ENCODE results near the gene RRP8. TPM values are rescaled to one million over a fixed set of nuclear protein-coding genes. Genes with fewer than 3 reads are reported as not detected.

RRP8 gene
- total and polyA plus RNA-seq, 9 of the 15 experiments (the other 6 are each of a cell fraction or from before 2014, with no cell fraction given), result 5.7 to 47.3 (median 32.6) TPM

GRCh38 chr11:6618117-6619003 is 14.9 kb upstream of the RRP8 start (continued):
- peak; percentile 43 for TF ChIP-seq PRDM10 (IDR thresholded peaks at IDR 0.05; ENCODE audit: partially characterized antibody)
- peak; percentile 38 for TF ChIP-seq CHD1 (IDR thresholded peaks at IDR 0.05; ENCODE audit: low read length)
- TF ChIP-seq HNRNPL (IDR thresholded peaks at IDR 0.05; ENCODE audit: low read depth, low read length), result no peak
- TF ChIP-seq KAT7 (CRISPR knock-in tag; IDR thresholded peaks at IDR 0.05; ENCODE audit: borderline replicate concordance), result 0 out of 2 replicates have a peak, but pooled peaks have one; percentile 38
- TF ChIP-seq EP400 (IDR thresholded peaks at IDR 0.05), result peak; percentile 43; the same call in 1 of the 2 replicates
- TF ChIP-seq FOXA3 (CRISPR knock-in tag; conservative IDR thresholded peaks at IDR 0.05 in 1 of 2, IDR thresholded peaks at IDR 0.05 in 1 of 2), result peak; percentile 89 to 97
- peak in 1 of 2 experiments; percentile 85; a peak in 3 of 4 replicates for TF ChIP-seq SIN3A (IDR thresholded peaks at IDR 0.05; ENCODE audit: borderline replicate concordance in 2 of 2, control insufficient read depth in 1 of 2, low read depth in 2 of 2, low read length in 2 of 2)
- TF ChIP-seq SPI1 (IDR thresholded peaks at IDR 0.05; ENCODE audit: borderline replicate concordance, low read depth, low read length), result no peak
- peak; percentile 26; the same call in 1 of the 2 replicates for TF ChIP-seq MTA2 (IDR thresholded peaks at IDR 0.05; ENCODE audit: low read depth)
- no peak for TF ChIP-seq XRCC3 (IDR thresholded peaks at IDR 0.05)
- TF ChIP-seq MYC (IDR thresholded peaks at IDR 0.05; ENCODE audit: low read depth, low read length), result peak; percentile 49; the same call in 1 of the 2 replicates
- no peak for TF ChIP-seq MYC (CRISPR knock-in tag; IDR thresholded peaks at IDR 0.05; ENCODE audit: borderline replicate concordance, low read depth)
- peak; percentile 57 to 58 for TF ChIP-seq RAD21 (CRISPR knock-in tag; conservative IDR thresholded peaks at IDR 0.05 in 1 of 2, IDR thresholded peaks at IDR 0.05 in 1 of 2)
- no peak for TF ChIP-seq KDM2B (CRISPR knock-in tag; IDR thresholded peaks at IDR 0.05)
- no peak for TF ChIP-seq NRF1 (conservative IDR thresholded peaks at IDR 0.05 in 1 of 2, IDR thresholded peaks at IDR 0.05 in 1 of 2)
- TF ChIP-seq NFIC (IDR thresholded peaks at IDR 0.05), result peak; percentile 95
- TF ChIP-seq CBFA2T3 (IDR thresholded peaks at IDR 0.05), result peak; percentile 22; the same call in 1 of the 2 replicates
- TF ChIP-seq EGR1 (conservative IDR thresholded peaks at IDR 0.05), result peak; percentile 42; the same call in 1 of the 2 replicates
- TF ChIP-seq ZNF639 (CRISPR knock-in tag; conservative IDR thresholded peaks at IDR 0.05 in 1 of 2, IDR thresholded peaks at IDR 0.05 in 1 of 2), result no peak
- TF ChIP-seq MNT (conservative IDR thresholded peaks at IDR 0.05), result peak; percentile 48 to 82

Measured in K562 (cell line).